H1 (cell line): ENCODE measurements around the gene CSNK1A1. TPM values are rescaled to one million over a fixed set of nuclear protein-coding genes. Genes with fewer than 3 reads are reported as not detected.

Source experiments
- CTCF ChIA-PET: fragments of 300-600 bp; sonication (Branson Sonifier 250); formaldehyde crosslinking; loops from one replicate; lab custom pipeline; 2021; ENCODE audit not compliant: partially characterized antibody; lab: Charles Lee
- POLR2A ChIA-PET: fragments of 300-600 bp; sonication (Branson Sonifier 250); formaldehyde crosslinking; loops from one replicate; lab custom pipeline; 2021; ENCODE audit warnings: inconsistent platforms; ENCODE audit not compliant: partially characterized antibody; lab: Charles Lee
- DNase-seq, 2 experiments: peaks; one replicate each; pipeline versions ENCODE4 v3.0.0 to v3.0.0-alpha.2; 2010 to 2022; ENCODE audit warnings: low spot score in 2 of 2, low read depth in 1 of 2, mixed read lengths in 1 of 2
- FAIRE-seq: peaks from 2 replicates; lab custom pipeline; 2011; peaks lifted over from hg19 to GRCh38; lab: Jason Lieb, UNC
- H2AFZ ChIP-seq: 2 replicates; pipeline ENCODE4 v1.8.1; 2012; ENCODE audit warnings: low read length, inconsistent platforms
- H2AK5ac ChIP-seq: 2 replicates; pipeline ENCODE4 v1.6.1; 2013; ENCODE audit warnings: low read depth, low read length
- H2BK120ac ChIP-seq: replicated peaks from 2 replicates; pipeline ENCODE3; 2013; ENCODE audit warnings: low read depth, low read length, inconsistent platforms
- H2BK12ac ChIP-seq: 2 replicates; pipeline ENCODE4 v1.6.1; 2013; ENCODE audit warnings: low read depth, low read length
- H2BK15ac ChIP-seq: 2 replicates; pipeline ENCODE4 v1.6.1; 2013; ENCODE audit warnings: low read length
- H2BK20ac ChIP-seq: 2 replicates; pipeline ENCODE4 v1.6.1; 2013; ENCODE audit warnings: low read length
- H2BK5ac ChIP-seq: 2 replicates; pipeline ENCODE4 v1.6.1; 2013; ENCODE audit warnings: low read depth, low read length
- H3K14ac ChIP-seq: 2 replicates; pipeline ENCODE4 v1.6.1; 2013; ENCODE audit warnings: inconsistent platforms; ENCODE audit not compliant: insufficient read length
- H3K18ac ChIP-seq: 2 replicates; pipeline ENCODE4 v1.6.1; 2013; ENCODE audit warnings: low read length; ENCODE audit errors: extremely low read depth
- H3K23ac ChIP-seq: 2 replicates; pipeline ENCODE4 v1.6.1; 2013; ENCODE audit warnings: inconsistent platforms; ENCODE audit not compliant: insufficient read length
- H3K23me2 ChIP-seq: 2 replicates; pipeline ENCODE4 v1.6.1; 2013; ENCODE audit warnings: low read depth, low read length
- H3K27ac ChIP-seq: 2 replicates; pipeline ENCODE4 v1.6.1; 2011; ENCODE audit warnings: low read depth, low read length, inconsistent platforms
- H3K27me3 ChIP-seq, 4 experiments: replicated peaks in 1 of 4; 1 replicate in 1 of 4; 2 replicates in 3 of 4; pipeline versions ENCODE4 v1.6.1 to v1.8.1; 2011 to 2013; ENCODE audit warnings: low read length in 3 of 4, mild to moderate bottlenecking in 3 of 4, inconsistent platforms in 2 of 4, mixed read lengths in 2 of 4, moderate library complexity in 1 of 4; ENCODE audit not compliant: control insufficient read depth in 3 of 4, insufficient read depth in 3 of 4; ENCODE audit errors: extremely low read depth in 1 of 4
- H3K36me3 ChIP-seq, 4 experiments: 2 replicates each; pipeline versions ENCODE4 v1.6.1 to v1.8.1; 2011 to 2013; ENCODE audit warnings: mild to moderate bottlenecking in 4 of 4, low read length in 3 of 4, moderate library complexity in 2 of 4, control low read depth in 1 of 4, inconsistent platforms in 1 of 4; ENCODE audit not compliant: insufficient read depth in 4 of 4, control insufficient read depth in 2 of 4
- H3K4ac ChIP-seq: replicated peaks from 2 replicates; pipeline ENCODE3; 2013; ENCODE audit warnings: low read length, low read depth, mixed read lengths, inconsistent platforms; ENCODE audit not compliant: insufficient read length
- H3K4me1 ChIP-seq, 4 experiments: replicated peaks in 1 of 4; 1 replicate in 1 of 4; 2 replicates in 3 of 4; pipeline versions ENCODE4 v1.6.1 to v1.8.1; 2011 to 2013; ENCODE audit warnings: low read length in 3 of 4, inconsistent platforms in 2 of 4, mixed read lengths in 1 of 4; ENCODE audit not compliant: insufficient read depth in 4 of 4, control insufficient read depth in 3 of 4
- H3K4me2 ChIP-seq, 2 experiments: 2 replicates each; pipeline versions ENCODE4 v1.6.1 to v1.8.1; 2011 to 2013; ENCODE audit warnings: low read depth in 2 of 2, low read length in 2 of 2, control low read depth in 1 of 2, inconsistent platforms in 1 of 2, mild to moderate bottlenecking in 1 of 2; ENCODE audit not compliant: insufficient read depth in 1 of 2
- H3K4me3 ChIP-seq, 4 experiments: fragments of 200-600, 300-600 bp in 1 of 4; sonication (generic), shearing (Covaris generic), sonication (Bioruptor Twin) in 1 of 4; 2 replicates each; pipeline versions ENCODE4 v1.5.1 to v1.8.1; 2011 to 2016; ENCODE audit warnings: low read length in 4 of 4, low read depth in 3 of 4, control low read depth in 2 of 4, inconsistent platforms in 2 of 4, mild to moderate bottlenecking in 2 of 4, mixed read lengths in 1 of 4, moderate library complexity in 1 of 4; ENCODE audit not compliant: insufficient read depth in 2 of 4; ENCODE audit errors: extremely low read depth in 1 of 4
- H3K56ac ChIP-seq: replicated peaks from 2 replicates; pipeline ENCODE3; 2013; ENCODE audit warnings: low read depth, mild to moderate bottlenecking, mixed read lengths, low read length, inconsistent platforms; ENCODE audit not compliant: insufficient read length
- H3K79me1 ChIP-seq: 2 replicates; pipeline ENCODE4 v1.6.1; 2013; ENCODE audit warnings: low read depth, low read length, control low read depth
- H3K79me2 ChIP-seq, 2 experiments: 2 replicates each; pipeline versions ENCODE4 v1.6.1 to v1.8.1; 2012 to 2013; ENCODE audit warnings: low read length in 2 of 2, mild to moderate bottlenecking in 2 of 2, inconsistent platforms in 1 of 2; ENCODE audit not compliant: insufficient read depth in 2 of 2, control insufficient read depth in 1 of 2
- H3K9ac ChIP-seq, 4 experiments: replicated peaks in 1 of 4; 1 replicate in 1 of 4; 2 replicates in 3 of 4; pipeline versions ENCODE4 v1.6.1 to v1.8.1; 2011 to 2013; ENCODE audit warnings: low read depth in 3 of 4, low read length in 3 of 4, control low read depth in 2 of 4, mild to moderate bottlenecking in 2 of 4, moderate library complexity in 2 of 4, inconsistent platforms in 1 of 4; ENCODE audit errors: extremely low read depth in 1 of 4
- H3K9me3 ChIP-seq, 2 experiments: 2 replicates each; pipeline versions ENCODE4 v1.6.1 to v1.8.1; 2012 to 2013; ENCODE audit warnings: mild to moderate bottlenecking in 2 of 2, moderate library complexity in 2 of 2, control low read depth in 1 of 2, inconsistent platforms in 1 of 2, low read depth in 1 of 2, low read length in 1 of 2, mixed read lengths in 1 of 2; ENCODE audit not compliant: insufficient read depth in 2 of 2
- H4K20me1 ChIP-seq, 2 experiments: replicated peaks in 1 of 2; 2 replicates each; pipeline versions ENCODE3 to v1.8.1; 2011 to 2013; ENCODE audit warnings: inconsistent platforms in 2 of 2, low read length in 2 of 2, mild to moderate bottlenecking in 1 of 2; ENCODE audit not compliant: insufficient read depth in 2 of 2, control insufficient read depth in 1 of 2
- H4K5ac ChIP-seq: 2 replicates; pipeline ENCODE4 v1.6.1; 2013; ENCODE audit warnings: low read length, low read depth, mixed read lengths, inconsistent platforms; ENCODE audit not compliant: insufficient read length
- H4K8ac ChIP-seq: 2 replicates; pipeline ENCODE4 v1.8.0; 2013; ENCODE audit warnings: mild to moderate bottlenecking, moderate library complexity, low read length, inconsistent platforms; ENCODE audit not compliant: insufficient read depth; ENCODE audit errors: extremely low read depth
- H4K91ac ChIP-seq: replicated peaks from 2 replicates; pipeline ENCODE3; 2013; ENCODE audit warnings: low read length, mixed read lengths, inconsistent platforms; ENCODE audit not compliant: insufficient read length
- CHD1 ChIP-seq: IDR thresholded peaks from 2 replicates; pipeline ENCODE4 v1.6.1; 2012; ENCODE audit warnings: low read depth, low read length, improper control_type of control experiment
- SP2 ChIP-seq: IDR thresholded peaks from 2 replicates; pipeline ENCODE4 v1.6.1; 2012; ENCODE audit warnings: mild to moderate bottlenecking, low read length, inconsistent platforms
- SUZ12 ChIP-seq: fragments of 200-600 bp; sonication (generic); IDR thresholded peaks from 2 replicates; pipeline ENCODE4 v1.6.1; 2012; ENCODE audit warnings: mild to moderate bottlenecking, inconsistent platforms, low read length, moderate library complexity, mixed read lengths
- YY1 ChIP-seq: IDR thresholded peaks from 2 replicates; pipeline ENCODE4 v1.6.1; 2011; ENCODE audit warnings: low read depth, mild to moderate bottlenecking, low read length
- WGBS, 2 experiments: shearing (Covaris generic) in 1 of 2; methylation state at CpG; one replicate each; pipeline versions ENCODE4 v1.1.6 to v1.1.7; 2013 to 2015; ENCODE audit warnings: low lambda C conversion rate in 2 of 2, mixed read lengths in 2 of 2, inconsistent platforms in 1 of 2, low coverage in 1 of 2, missing lambda C conversion rate in 1 of 2; ENCODE audit not compliant: insufficient replicate concordance in 2 of 2, insufficient coverage in 1 of 2, insufficient read length in 1 of 2; ENCODE audit errors: extremely low coverage in 1 of 2, missing lambda C conversion rate in 1 of 2; 5-methylcytosine and 5-hydroxymethylcytosine counted together
- polyA plus RNA-seq, 7 experiments: library from polyadenylated mRNA; depleted of rRNA in 3 of 7; stranded (reverse) in 5 of 7; unstranded in 2 of 7; fragments of >200 nt in 5 of 7; fragments of 200-250 nt in 2 of 7; gene quantifications; 1 replicate in 5 of 7; 2 replicates in 1 of 7; 4 replicates in 1 of 7; pipeline versions ENCODE4 v1.2.1 to v1.2.3, GENCODE V29; 2011 to 2013; ENCODE audit warnings: missing spikeins in 2 of 7, mixed read lengths in 2 of 7
- total RNA-seq: library from RNA; stranded (reverse); fragmentation: NEBNext Ultra II Directional; extraction: Animal tissue kit (Norgen Biotek cat#: 25700); gene quantifications from 2 replicates; pipeline ENCODE4 v1.2.1, GENCODE V29; 2021

CSNK1A1 gene
- total and polyA plus RNA-seq, 2 of the 8 experiments (the other 6 are each of a cell fraction or from before 2014, with no cell fraction given) = 61.2 to 244 TPM

- H3K27ac ChIP-seq = peak overlapping the region; percentile 38; the same call in 1 of the 2 replicates
- TF ChIP-seq SUZ12 (no peak), YY1 (no peak), SP2 (no peak), CHD1 (no peak)
- TF ChIP-seq, all 59 proteins: peak for 0
- H2BK5ac ChIP-seq = peak overlapping the region; percentile 14; the same call in 1 of the 2 replicates
- no peak overlapping the region for H3K14ac ChIP-seq
- no peak overlapping the region for H3K9ac ChIP-seq
- H3K4ac ChIP-seq = peak overlapping the region; percentile 89
- H3K23me2 ChIP-seq = peaks cover 4% of the 10 kb centered on the region; the same call in 1 of the 2 replicates
- no peak overlapping the region for H3K4me2 ChIP-seq
- peak overlapping the region; percentile 87 for H4K91ac ChIP-seq
- no peak for DNase-seq
- no peaks in the 10 kb centered on the region for H3K79me1 ChIP-seq
- H3K4me1 ChIP-seq = peaks cover 0 to 17% (median 9%) of the 10 kb centered on the region in 4 experiments; a peak in 6 of 7 replicates
- H3K9me3 ChIP-seq = no peaks in the 10 kb centered on the region
- H4K5ac ChIP-seq = peak overlapping the region; percentile 28
- H3K18ac ChIP-seq = peak overlapping the region; percentile 36; the same call in 1 of the 2 replicates
- H2BK20ac ChIP-seq = peak overlapping the region; percentile 53
- H2BK12ac ChIP-seq = peak overlapping the region; percentile 82
- H3K79me2 ChIP-seq = no peaks in the 10 kb centered on the region
- H3K27me3 ChIP-seq = no peaks in the 10 kb centered on the region
- no peaks in the 10 kb centered on the region for H3K36me3 ChIP-seq
- peak overlapping the region; percentile 18; the same call in 1 of the 2 replicates for H4K8ac ChIP-seq
- ChIA-PET POLR2A (interaction anchor here (0.8 to 1.6 kb wide), 4 partner anchors 9 to 119 kb away, joined by 3 to 7 read pairs (median 4); no protein-coding TSS in a partner anchor), CTCF (interaction anchor here (0.7 to 22.4 kb wide), 29 partner anchors 11 to 178 kb away, joined by 3 to 1310 read pairs (median 4); partner anchors contain the start of genes CSNK1A1, IL17B and PCYOX1L)
- 90 to 100% methylated on average over 1 to 7 of the region's 7 CpGs for WGBS, 2 experiments
- H2BK120ac ChIP-seq = peak overlapping the region; percentile 8
- H3K4me3 ChIP-seq = no peak overlapping the region
- no peak overlapping the region for H2AFZ ChIP-seq
- H3K23ac ChIP-seq = no peak overlapping the region
- peak overlapping the region; percentile 90 for H2BK15ac ChIP-seq
- peak overlapping the region; percentile 85 for H2AK5ac ChIP-seq
- FAIRE-seq = no peak
- H4K20me1 ChIP-seq = no peaks in the 10 kb centered on the region
- peak overlapping the region; percentile 43 for H3K56ac ChIP-seq
Observed at GRCh38 chr5:149443210-149443609, 108.0 kb downstream of the CSNK1A1 start.
